ENCODE results near the gene ZNF490.

Gene ZNF490

DNA sequence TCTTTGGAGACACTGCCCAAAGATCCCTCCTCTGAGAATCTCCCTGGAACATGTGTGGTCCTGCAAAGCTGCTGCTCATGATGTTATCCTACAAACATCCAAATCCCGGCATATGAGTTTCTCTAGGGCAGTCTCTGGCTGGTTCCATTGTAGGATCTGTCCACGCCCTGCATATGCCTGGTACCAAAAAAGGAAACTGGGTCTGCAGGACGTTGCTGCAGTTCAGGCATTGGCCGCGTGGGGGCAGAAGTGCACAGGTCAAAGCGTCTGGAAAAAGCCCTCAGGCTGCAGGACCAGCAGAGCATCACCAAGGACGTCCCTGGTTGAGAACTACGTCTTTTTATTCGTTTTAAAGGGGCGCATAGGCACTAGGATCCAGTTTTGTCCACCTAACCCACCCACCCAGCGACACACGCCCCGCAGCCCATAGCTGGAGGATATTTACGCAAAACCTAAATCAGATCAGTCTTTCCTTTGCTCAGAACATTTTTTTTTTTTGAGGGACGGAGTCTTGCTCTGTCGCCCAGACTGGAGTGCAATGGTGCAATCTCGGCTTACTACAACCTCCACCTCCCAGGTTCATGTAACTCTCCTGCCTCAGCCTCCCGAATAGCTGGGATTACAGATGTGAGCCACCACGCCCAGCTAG lies 46.5 kb downstream of the ZNF490 start:
- Histone ChIP-seq H2AFZ (ENCODE audit: low read length) (no peak overlapping the region), H3K9ac (ENCODE audit: low read length) (no peak overlapping the region)
- TF ChIP-seq, protein P1, sequence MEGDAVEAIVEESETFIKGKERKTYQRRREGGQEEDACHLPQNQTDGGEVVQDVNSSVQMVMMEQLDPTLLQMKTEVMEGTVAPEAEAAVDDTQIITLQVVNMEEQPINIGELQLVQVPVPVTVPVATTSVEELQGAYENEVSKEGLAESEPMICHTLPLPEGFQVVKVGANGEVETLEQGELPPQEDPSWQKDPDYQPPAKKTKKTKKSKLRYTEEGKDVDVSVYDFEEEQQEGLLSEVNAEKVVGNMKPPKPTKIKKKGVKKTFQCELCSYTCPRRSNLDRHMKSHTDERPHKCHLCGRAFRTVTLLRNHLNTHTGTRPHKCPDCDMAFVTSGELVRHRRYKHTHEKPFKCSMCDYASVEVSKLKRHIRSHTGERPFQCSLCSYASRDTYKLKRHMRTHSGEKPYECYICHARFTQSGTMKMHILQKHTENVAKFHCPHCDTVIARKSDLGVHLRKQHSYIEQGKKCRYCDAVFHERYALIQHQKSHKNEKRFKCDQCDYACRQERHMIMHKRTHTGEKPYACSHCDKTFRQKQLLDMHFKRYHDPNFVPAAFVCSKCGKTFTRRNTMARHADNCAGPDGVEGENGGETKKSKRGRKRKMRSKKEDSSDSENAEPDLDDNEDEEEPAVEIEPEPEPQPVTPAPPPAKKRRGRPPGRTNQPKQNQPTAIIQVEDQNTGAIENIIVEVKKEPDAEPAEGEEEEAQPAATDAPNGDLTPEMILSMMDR (IDR thresholded peaks at IDR 0.05; ENCODE audit: low read length), result peak; percentile 96
- no peak for TF ChIP-seq EZH2 (IDR thresholded peaks at IDR 0.05; ENCODE audit: borderline replicate concordance, low read length)

DNA sequence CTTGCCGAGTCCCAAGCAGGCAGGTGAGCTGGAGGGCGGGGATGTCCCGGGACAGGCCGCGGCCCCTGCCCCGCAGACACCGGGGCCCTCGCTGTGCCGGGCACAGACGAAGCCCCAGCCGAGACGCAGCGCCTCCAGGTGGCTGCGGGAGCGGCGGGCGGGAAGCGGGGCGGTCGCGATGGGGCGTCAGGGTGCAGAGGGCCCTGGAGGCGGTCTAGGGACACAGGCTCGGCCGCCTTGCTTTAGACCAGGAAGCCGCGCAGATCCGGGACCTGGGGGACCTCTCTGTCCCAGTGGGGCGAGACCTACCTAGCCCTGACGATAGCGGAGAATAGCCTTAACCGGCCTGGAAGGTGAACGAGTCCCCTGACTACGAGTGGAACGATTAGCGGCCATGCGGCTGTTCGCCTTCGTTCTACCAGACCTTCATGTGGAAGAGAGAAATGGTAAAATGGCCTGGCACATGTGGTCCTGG lies 55.1 kb downstream of the ZNF490 start:
- Histone ChIP-seq H4K20me1 (ENCODE audit: insufficient read depth, low read length) (no peaks in the 10 kb centered on the region), H2AFZ (ENCODE audit: low read length) (no peak overlapping the region)

More for the DNA sequence above, 46.5 kb downstream of the ZNF490 start:
- Histone ChIP-seq H3K79me2 (ENCODE audit: insufficient read depth, low read length) (no peaks in the 10 kb centered on the region), H3K4me1 (ENCODE audit: insufficient read depth, low read length, severe bottlenecking) (no peaks in the 10 kb centered on the region), H3K36me3 (ENCODE audit: insufficient read depth, low read length) (no peaks in the 10 kb centered on the region), H3K27ac (ENCODE audit: low read depth, low read length, poor library complexity, severe bottlenecking) (no peak overlapping the region), H3F3A (ENCODE audit: insufficient read depth, low read length) (no peaks in the 10 kb centered on the region), H3K9me3 (ENCODE audit: low read length) (no peaks in the 10 kb centered on the region), H3K9me2 (ENCODE audit: low read depth, low read length) (no peaks in the 10 kb centered on the region), H3K27me3 (ENCODE audit: insufficient read depth, low read length) (no peaks in the 10 kb centered on the region), H4K20me1 (ENCODE audit: insufficient read depth, low read length) (no peaks in the 10 kb centered on the region), H3K4me3 (ENCODE audit: low read depth, low read length, poor library complexity, severe bottlenecking) (no peak overlapping the region), H3K4me2 (ENCODE audit: low read length) (no peak overlapping the region)

DNA sequence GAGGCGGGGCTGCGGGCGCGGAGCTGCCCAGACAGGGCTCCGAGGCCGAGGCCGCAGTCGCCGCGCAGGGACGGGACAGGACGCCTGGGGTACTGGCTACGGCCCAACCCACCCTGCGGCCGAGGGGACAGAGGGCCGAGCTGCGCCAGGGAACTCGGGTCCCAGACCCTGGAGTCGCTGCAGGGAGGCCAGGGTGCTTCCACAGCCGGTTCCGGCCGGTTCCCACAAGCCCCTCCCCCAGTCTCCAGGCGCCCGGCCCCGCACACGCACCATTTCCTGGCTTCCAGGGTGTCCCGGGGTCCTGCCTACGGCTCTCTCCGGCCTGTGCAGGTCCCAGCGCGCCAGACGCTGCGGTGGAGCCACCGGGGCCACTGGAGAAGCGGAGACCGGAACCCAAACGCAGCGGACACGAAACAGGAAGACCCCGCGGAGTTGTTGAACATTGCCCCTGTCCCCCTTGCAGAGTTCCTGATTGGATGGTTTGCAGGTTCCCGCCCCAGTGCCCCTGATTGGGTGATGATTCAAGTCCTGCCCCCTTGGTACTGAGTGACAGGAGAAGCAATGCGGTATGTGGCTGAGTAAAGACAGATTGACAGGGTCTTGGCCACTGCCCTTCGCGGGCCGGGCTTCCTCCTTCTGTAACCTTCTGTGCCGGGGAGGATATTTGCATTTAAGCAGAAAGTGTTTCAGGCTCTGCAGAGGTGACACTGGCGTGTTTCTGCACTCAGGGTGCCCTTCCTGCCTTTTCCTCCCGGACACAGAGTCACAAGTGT lies 59.4 kb downstream of the ZNF490 start, which contains the start of gene ZNF564:
Gene ZNF564, minus strand, starts transcription at position 423 of the 773 bp plus-strand sequence. Its CDS starts 150 bp downstream, at position 273.
- H3K4me1 ChIP-seq (ENCODE audit: insufficient read depth, low read length, severe bottlenecking), result peaks cover 17% of the 10 kb centered on the region
- H3K9me3 ChIP-seq (ENCODE audit: low read length), result peaks cover 10% of the 10 kb centered on the region
- H3K79me2 ChIP-seq (ENCODE audit: insufficient read depth, low read length), result peaks cover 8% of the 10 kb centered on the region
- H3K9ac ChIP-seq (ENCODE audit: low read length), result peak within 1 kb of the TSS; percentile 99
- H3F3A ChIP-seq (ENCODE audit: insufficient read depth, low read length), result no peaks in the 10 kb centered on the region
- peak within 1 kb of the TSS; percentile 93 for H3K4me3 ChIP-seq (ENCODE audit: low read depth, low read length, poor library complexity, severe bottlenecking)
- peak within 1 kb of the TSS; percentile 88; the same call in 1 of the 2 replicates for H2AFZ ChIP-seq (ENCODE audit: low read length)
- peaks cover 31% of the 10 kb centered on the region for H3K36me3 ChIP-seq (ENCODE audit: insufficient read depth, low read length)
- no peaks in the 10 kb centered on the region for H3K9me2 ChIP-seq (ENCODE audit: low read depth, low read length)
- no peak for TF ChIP-seq EZH2 (IDR thresholded peaks at IDR 0.05; ENCODE audit: borderline replicate concordance, low read length)
- TF ChIP-seq, protein P1 (IDR thresholded peaks at IDR 0.05; ENCODE audit: low read length), result no peak
- no peaks in the 10 kb centered on the region for H3K27me3 ChIP-seq (ENCODE audit: insufficient read depth, low read length)
- no peaks in the 10 kb centered on the region for H4K20me1 ChIP-seq (ENCODE audit: insufficient read depth, low read length)
- peak within 1 kb of the TSS; percentile 74 for H3K27ac ChIP-seq (ENCODE audit: low read depth, low read length, poor library complexity, severe bottlenecking)
- peak within 1 kb of the TSS; percentile 94 for H3K4me2 ChIP-seq (ENCODE audit: low read length)

More for the DNA sequence above, 55.1 kb downstream of the ZNF490 start:
- no peak overlapping the region for H3K27ac ChIP-seq (ENCODE audit: low read depth, low read length, poor library complexity, severe bottlenecking)
- no peak overlapping the region for H3K4me2 ChIP-seq (ENCODE audit: low read length)
- H3K79me2 ChIP-seq (ENCODE audit: insufficient read depth, low read length), result peaks cover 4% of the 10 kb centered on the region
- no peaks in the 10 kb centered on the region for H3F3A ChIP-seq (ENCODE audit: insufficient read depth, low read length)
- TF ChIP-seq EZH2 (IDR thresholded peaks at IDR 0.05; ENCODE audit: borderline replicate concordance, low read length), result no peak
- TF ChIP-seq, protein P1 (IDR thresholded peaks at IDR 0.05; ENCODE audit: low read length), result no peak
- no peak overlapping the region for H3K9ac ChIP-seq (ENCODE audit: low read length)
- H3K9me2 ChIP-seq (ENCODE audit: low read depth, low read length), result no peaks in the 10 kb centered on the region
- H3K4me3 ChIP-seq (ENCODE audit: low read depth, low read length, poor library complexity, severe bottlenecking), result no peak overlapping the region
- H3K36me3 ChIP-seq (ENCODE audit: insufficient read depth, low read length), result no peaks in the 10 kb centered on the region
- peaks cover 12% of the 10 kb centered on the region for H3K4me1 ChIP-seq (ENCODE audit: insufficient read depth, low read length, severe bottlenecking)
- H3K9me3 ChIP-seq (ENCODE audit: low read length), result no peaks in the 10 kb centered on the region
- no peaks in the 10 kb centered on the region for H3K27me3 ChIP-seq (ENCODE audit: insufficient read depth, low read length)
